ENCODE data around the gene ANKIB1.
A peak's percentile ranks its signal among the peaks of the same experiment; 100 is the strongest.

The ANKIB1 gene

GRCh38 chr7:92333866-92334265, 88.1 kb downstream of the ANKIB1 start:
- DNase-seq (ENCODE audit: low read depth): no peak
- TF ChIP-seq CTCF (IDR thresholded peaks at IDR 0.05; ENCODE audit: control insufficient read depth, extremely low read depth, insufficient read depth): no peak
- no peak overlapping the region for H3K4me3 ChIP-seq (ENCODE audit: low read depth, low read length)

- TF ChIP-seq CTCF (IDR thresholded peaks at IDR 0.05; ENCODE audit: control insufficient read depth, extremely low read depth, insufficient read depth): no peak
- DNase-seq (ENCODE audit: low read depth): no peak
- no peak overlapping the region for H3K4me3 ChIP-seq (ENCODE audit: low read depth, low read length)
Measured at GRCh38 chr7:92335574-92335973, 89.8 kb downstream of the ANKIB1 start.

GRCh38 chr7:92336662-92337340, 91.0 kb downstream of the ANKIB1 start:
- no peak for TF ChIP-seq CTCF (IDR thresholded peaks at IDR 0.05; ENCODE audit: control insufficient read depth, extremely low read depth, insufficient read depth)
- H3K4me3 ChIP-seq (ENCODE audit: low read depth, low read length): no peak overlapping the region
- peak; percentile 62 for DNase-seq (ENCODE audit: low read depth)

GRCh38 chr7:92340016-92340415, 94.2 kb downstream of the ANKIB1 start:
- no peak for TF ChIP-seq CTCF (IDR thresholded peaks at IDR 0.05; ENCODE audit: control insufficient read depth, extremely low read depth, insufficient read depth)
- DNase-seq (ENCODE audit: low read depth): no peak
- no peak overlapping the region for H3K4me3 ChIP-seq (ENCODE audit: low read depth, low read length)

- DNase-seq (ENCODE audit: low read depth): no peak
Measured at GRCh38 chr7:92343714-92344113, 97.9 kb downstream of the ANKIB1 start.

GRCh38 chr7:92352009-92352408, 106.2 kb downstream of the ANKIB1 start:
- H3K4me3 ChIP-seq (ENCODE audit: low read depth, low read length): no peak overlapping the region
- no peak for TF ChIP-seq CTCF (IDR thresholded peaks at IDR 0.05; ENCODE audit: control insufficient read depth, extremely low read depth, insufficient read depth)
- DNase-seq (ENCODE audit: low read depth): no peak

More at GRCh38 chr7:92343714-92344113, 97.9 kb downstream of the ANKIB1 start:
- TF ChIP-seq CTCF (IDR thresholded peaks at IDR 0.05; ENCODE audit: control insufficient read depth, extremely low read depth, insufficient read depth): no peak
- H3K4me3 ChIP-seq (ENCODE audit: low read depth, low read length): no peak overlapping the region

GRCh38 chr7:92354214-92354613, 108.4 kb downstream of the ANKIB1 start:
- TF ChIP-seq CTCF (IDR thresholded peaks at IDR 0.05; ENCODE audit: control insufficient read depth, extremely low read depth, insufficient read depth): no peak
- no peak overlapping the region for H3K4me3 ChIP-seq (ENCODE audit: low read depth, low read length)
- DNase-seq (ENCODE audit: low read depth): no peak

Measured in LNCaP clone FGC (cell line).